ENCODE data around the gene MOBP. TPM values are rescaled to one million over a fixed set of nuclear protein-coding genes. Genes with fewer than 3 reads are reported as not detected.

The MOBP gene
- total RNA-seq, 1 experiment from 2014 or later, result 0.57 TPM

GRCh38 chr3:39479701-39480414 lies 12.4 kb downstream of the MOBP start:
- BruUV-seq (replicated peaks), result no TSS peak
- no peaks in the 10 kb centered on the region for H3K4me1 Mint-ChIP-seq (ENCODE audit: low read depth, unreplicated experiment)
- no peaks in the 10 kb centered on the region for H3K36me3 Mint-ChIP-seq (ENCODE audit: insufficient read depth, unreplicated experiment)
- H3K9me3 Mint-ChIP-seq (ENCODE audit: low read depth, unreplicated experiment), result no peaks in the 10 kb centered on the region
- CTCF ChIA-PET, result no interaction called here
- no peaks in the 10 kb centered on the region for H3K27me3 Mint-ChIP-seq (ENCODE audit: unreplicated experiment)
- H3K27ac Mint-ChIP-seq (ENCODE audit: unreplicated experiment), result no peak overlapping the region
- no peak for TF ChIP-seq CTCF (IDR thresholded peaks at IDR 0.05; ENCODE audit: unreplicated experiment)
- no peak overlapping the region for H3K4me3 Mint-ChIP-seq (ENCODE audit: low read depth, unreplicated experiment)
- DNase-seq, result no peak
- intact Hi-C loops (cut with micrococcal nuclease; ENCODE audit: unreplicated experiment), result no loop called here

- Mint-ChIP-seq H3K36me3 (ENCODE audit: insufficient read depth, unreplicated experiment) (no peaks in the 10 kb centered on the region), H3K27ac (ENCODE audit: unreplicated experiment) (no peak overlapping the region), H3K4me1 (ENCODE audit: low read depth, unreplicated experiment) (no peaks in the 10 kb centered on the region), H3K9me3 (ENCODE audit: low read depth, unreplicated experiment) (peaks cover 3% of the 10 kb centered on the region), H3K27me3 (ENCODE audit: unreplicated experiment) (peaks cover 18% of the 10 kb centered on the region), H3K4me3 (ENCODE audit: low read depth, unreplicated experiment) (no peak overlapping the region)
- no peak for TF ChIP-seq CTCF (IDR thresholded peaks at IDR 0.05; ENCODE audit: unreplicated experiment)
- no peak for DNase-seq
- BruUV-seq (replicated peaks), result no TSS peak
- CTCF ChIA-PET, result no interaction called here
- intact Hi-C loops (cut with micrococcal nuclease; ENCODE audit: unreplicated experiment), result no loop called here
Observed at GRCh38 chr3:39485547-39485946, 18.1 kb downstream of the MOBP start.

GRCh38 chr3:39491014-39491413 lies 23.5 kb downstream of the MOBP start:
- CTCF ChIA-PET, result no interaction called here

GRCh38 chr3:39491733-39492350 lies 24.4 kb downstream of the MOBP start:
- H3K27ac Mint-ChIP-seq (ENCODE audit: unreplicated experiment), result no peak overlapping the region
- intact Hi-C loops (cut with micrococcal nuclease; ENCODE audit: unreplicated experiment), result no loop called here
- DNase-seq, result no peak

More at GRCh38 chr3:39491014-39491413, 23.5 kb downstream of the MOBP start:
- H3K36me3 Mint-ChIP-seq (ENCODE audit: insufficient read depth, unreplicated experiment), result no peaks in the 10 kb centered on the region
- no peak for TF ChIP-seq CTCF (IDR thresholded peaks at IDR 0.05; ENCODE audit: unreplicated experiment)
- intact Hi-C loops (cut with micrococcal nuclease; ENCODE audit: unreplicated experiment), result no loop called here
- no peak for DNase-seq
- no peaks in the 10 kb centered on the region for H3K4me1 Mint-ChIP-seq (ENCODE audit: low read depth, unreplicated experiment)
- H3K9me3 Mint-ChIP-seq (ENCODE audit: low read depth, unreplicated experiment), result peaks cover 3% of the 10 kb centered on the region
- peaks cover 18% of the 10 kb centered on the region for H3K27me3 Mint-ChIP-seq (ENCODE audit: unreplicated experiment)
- no TSS peak for BruUV-seq (replicated peaks)
- no peak overlapping the region for H3K4me3 Mint-ChIP-seq (ENCODE audit: low read depth, unreplicated experiment)
- no peak overlapping the region for H3K27ac Mint-ChIP-seq (ENCODE audit: unreplicated experiment)

More at GRCh38 chr3:39491733-39492350, 24.4 kb downstream of the MOBP start:
- Mint-ChIP-seq H3K27me3 (ENCODE audit: unreplicated experiment) (peaks cover 18% of the 10 kb centered on the region), H3K4me1 (ENCODE audit: low read depth, unreplicated experiment) (no peaks in the 10 kb centered on the region), H3K36me3 (ENCODE audit: insufficient read depth, unreplicated experiment) (no peaks in the 10 kb centered on the region), H3K4me3 (ENCODE audit: low read depth, unreplicated experiment) (no peak overlapping the region), H3K9me3 (ENCODE audit: low read depth, unreplicated experiment) (peaks cover 3% of the 10 kb centered on the region)
- CTCF ChIA-PET, result no interaction called here
- no peak for TF ChIP-seq CTCF (IDR thresholded peaks at IDR 0.05; ENCODE audit: unreplicated experiment)
- no TSS peak for BruUV-seq (replicated peaks)

All from Calu3 (cell line).